Muscle of arm (tissue), 12 donors: ENCODE data around the gene TANC1. TPM values are rescaled to one million over a fixed set of nuclear protein-coding genes. Genes with fewer than 3 reads are reported as not detected.

Experiments
- DNase-seq: peaks from one replicate; pipeline ENCODE4 v3.0.0-alpha.2; 2013
- polyA plus RNA-seq, 12 donors: library from polyadenylated mRNA; unstranded; fragments of 120-200 nt; gene quantifications; one replicate each; pipeline ENCODE4 v1.2.1, GENCODE V29; 2013; ENCODE audit not compliant: insufficient read length in 12 of 12

TANC1 gene
- polyA plus RNA-seq, 12 donors, result 17.3 to 35.8 (median 25.8) TPM; not detected in 1

- DNase-seq, result no peak
Measured at GRCh38 chr2:159054032-159054334, 85.5 kb downstream of the TANC1 start.

GRCh38 chr2:159054985-159055384, 86.5 kb downstream of the TANC1 start:
- no peak for DNase-seq

- DNase-seq, result no peak
Measured at GRCh38 chr2:159060518-159060917, 92.1 kb downstream of the TANC1 start.

- no peak for DNase-seq
Measured at GRCh38 chr2:159063677-159064076, 95.2 kb downstream of the TANC1 start.

- no peak for DNase-seq
Measured at GRCh38 chr2:159064446-159065301, 96.2 kb downstream of the TANC1 start.

GRCh38 chr2:159065313-159065712, 96.9 kb downstream of the TANC1 start:
- DNase-seq, result no peak

- no peak for DNase-seq
Measured at GRCh38 chr2:159065891-159066290, 97.5 kb downstream of the TANC1 start.

- DNase-seq, result no peak
Measured at GRCh38 chr2:159066541-159067156, 98.2 kb downstream of the TANC1 start.

GRCh38 chr2:159067971-159068370, 99.5 kb downstream of the TANC1 start:
- no peak for DNase-seq

- DNase-seq, result no peak
Measured at GRCh38 chr2:159069229-159069628, 100.8 kb downstream of the TANC1 start.

GRCh38 chr2:159070235-159070634, 101.8 kb downstream of the TANC1 start:
- no peak for DNase-seq

GRCh38 chr2:159071190-159071915, 102.9 kb downstream of the TANC1 start:
- DNase-seq, result no peak

GRCh38 chr2:159072795-159073194, 104.4 kb downstream of the TANC1 start:
- DNase-seq, result no peak

- DNase-seq, result no peak
Measured at GRCh38 chr2:159073256-159073655, 104.8 kb downstream of the TANC1 start.

GRCh38 chr2:159074605-159075004, 106.2 kb downstream of the TANC1 start:
- no peak for DNase-seq

- no peak for DNase-seq
Measured at GRCh38 chr2:159075727-159076126, 107.3 kb downstream of the TANC1 start.

- DNase-seq, result no peak
Measured at GRCh38 chr2:159076241-159076640, 107.8 kb downstream of the TANC1 start.

GRCh38 chr2:159077869-159078268, 109.4 kb downstream of the TANC1 start:
- DNase-seq, result no peak

GRCh38 chr2:159078443-159078842, 110.0 kb downstream of the TANC1 start:
- DNase-seq, result no peak

- DNase-seq, result no peak
Measured at GRCh38 chr2:159080641-159081040, 112.2 kb downstream of the TANC1 start.

- DNase-seq, result no peak
Measured at GRCh38 chr2:159082119-159082518, 113.7 kb downstream of the TANC1 start.

- no peak for DNase-seq
Measured at GRCh38 chr2:159084384-159085370, 116.2 kb downstream of the TANC1 start.
